Measurements from ENCODE around the gene AGPS.

- TF ChIP-seq TCF12 (IDR thresholded peaks at IDR 0.05; ENCODE audit: low read depth, low read length): no peak
- TF ChIP-seq POLR2AphosphoS5 (IDR thresholded peaks at IDR 0.05; ENCODE audit: low read length): no peak
- no peak for TF ChIP-seq ATF7 (IDR thresholded peaks at IDR 0.05; ENCODE audit: low read depth)
- TF ChIP-seq REST (IDR thresholded peaks at IDR 0.05; ENCODE audit: low read depth, low read length): no peak
- no peak for TF ChIP-seq ATF2 (IDR thresholded peaks at IDR 0.05; ENCODE audit: low read length)
- TF ChIP-seq CTCF (IDR thresholded peaks at IDR 0.05 in 2 of 3, conservative IDR thresholded peaks at IDR 0.05 in 1 of 3; ENCODE audit: control insufficient read depth in 2 of 3, extremely low read depth in 1 of 3, insufficient read depth in 1 of 3, low read depth in 3 of 3, low read length in 3 of 3): no peak
- no peak for TF ChIP-seq BHLHE40 (IDR thresholded peaks at IDR 0.05; ENCODE audit: borderline replicate concordance in 1 of 2, low read depth in 2 of 2, low read length in 1 of 2)
- TF ChIP-seq FOS (IDR thresholded peaks at IDR 0.05; ENCODE audit: borderline replicate concordance, extremely low read depth, insufficient read length): no peak
Measured at GRCh38 chr2:177448031-177448430, 55.5 kb downstream of the AGPS start.
